CD14-positive monocyte (primary cell): Measurements from ENCODE around the gene TMED9. TPM values are rescaled to one million over a fixed set of nuclear protein-coding genes. Genes with fewer than 3 reads are reported as not detected.

Source experiments
- DNase-seq, 3 donors: peaks; one replicate each; pipeline ENCODE4 v3.0.0-alpha.2; 2011 to 2022
- H2AFZ ChIP-seq: 2 replicates; pipeline ENCODE4 v1.6.0; 2012; ENCODE audit warnings: mild to moderate bottlenecking, low read depth, low read length, inconsistent platforms; ENCODE audit not compliant: insufficient read depth, poor library complexity, severe bottlenecking
- H3K27ac ChIP-seq, 2 donors: 1 replicate in 1 of 2; 2 replicates in 1 of 2; pipeline ENCODE4 v1.5.1; 2012 to 2013; ENCODE audit warnings: low read length in 2 of 2, control low read depth in 1 of 2, inconsistent platforms in 1 of 2, low read depth in 1 of 2, mild to moderate bottlenecking in 1 of 2
- H3K27me3 ChIP-seq, 2 donors: one replicate each; pipeline versions ENCODE4 v1.6.0 to v1.6.1; 2011 to 2013; ENCODE audit warnings: low read length in 2 of 2; ENCODE audit not compliant: control insufficient read depth in 2 of 2, insufficient read depth in 2 of 2
- H3K36me3 ChIP-seq, 2 donors: replicated peaks in 1 of 2; 1 replicate in 1 of 2; 2 replicates in 1 of 2; pipeline versions ENCODE4 v1.5.1 to v1.6.1; 2012 to 2013; ENCODE audit warnings: low read length in 2 of 2, control low read depth in 1 of 2, inconsistent platforms in 1 of 2, mild to moderate bottlenecking in 1 of 2; ENCODE audit not compliant: insufficient read depth in 2 of 2, control insufficient read depth in 1 of 2
- H3K4me1 ChIP-seq, 2 donors: 1 replicate in 1 of 2; 2 replicates in 1 of 2; pipeline versions ENCODE4 v1.5.1 to v1.6.1; 2012 to 2013; ENCODE audit warnings: low read length in 2 of 2, control low read depth in 1 of 2, inconsistent platforms in 1 of 2, mild to moderate bottlenecking in 1 of 2, moderate library complexity in 1 of 2; ENCODE audit not compliant: insufficient read depth in 2 of 2, control insufficient read depth in 1 of 2
- H3K4me2 ChIP-seq: replicated peaks from 2 replicates; pipeline ENCODE3; 2012; ENCODE audit warnings: low read length, moderate library complexity, mild to moderate bottlenecking; ENCODE audit not compliant: poor library complexity, severe bottlenecking; ENCODE audit errors: extremely low read depth
- H3K4me3 ChIP-seq, 3 experiments: fragments of 200-600 bp in 1 of 3; sonication (generic) in 1 of 3; replicated peaks in 1 of 3; 1 replicate in 2 of 3; 2 replicates in 1 of 3; pipeline ENCODE4 v1.5.1; 2011 to 2013; ENCODE audit warnings: low read length in 3 of 3, mild to moderate bottlenecking in 3 of 3, control low read depth in 2 of 3, low read depth in 2 of 3, inconsistent platforms in 1 of 3, moderate library complexity in 1 of 3
- H3K79me2 ChIP-seq: 2 replicates; pipeline ENCODE4 v1.6.0; 2012; ENCODE audit warnings: mild to moderate bottlenecking, control low read depth, inconsistent platforms, low read length, moderate library complexity; ENCODE audit not compliant: insufficient read depth
- H3K9ac ChIP-seq: 2 replicates; pipeline ENCODE4 v1.6.0; 2017; ENCODE audit warnings: low read length, mild to moderate bottlenecking; ENCODE audit not compliant: insufficient read depth, poor library complexity, severe bottlenecking
- H3K9me3 ChIP-seq, 2 donors: replicated peaks in 1 of 2; 1 replicate in 1 of 2; 2 replicates in 1 of 2; pipeline versions ENCODE4 v1.5.1 to v1.6.1; 2012 to 2013; ENCODE audit warnings: low read length in 2 of 2, control low read depth in 1 of 2; ENCODE audit not compliant: control insufficient read depth in 1 of 2, insufficient read depth in 1 of 2
- H4K20me1 ChIP-seq: 2 replicates; pipeline ENCODE4 v1.6.0; 2012; ENCODE audit warnings: mild to moderate bottlenecking, low read length, control low read depth, moderate library complexity; ENCODE audit not compliant: insufficient read depth
- H3K27ac Mint-ChIP-seq, 7 donors: one replicate each; pipeline ENCODE4 v1.8.0; 2020; ENCODE audit warnings: mild to moderate bottlenecking in 7 of 7, mixed read lengths in 7 of 7, moderate library complexity in 6 of 7, inconsistent platforms in 2 of 7
- H3K27me3 Mint-ChIP-seq, 3 donors: one replicate each; pipeline ENCODE4 v1.8.0; 2021 to 2022; ENCODE audit warnings: low read depth in 3 of 3, mild to moderate bottlenecking in 3 of 3, mixed read lengths in 3 of 3, moderate library complexity in 3 of 3, inconsistent platforms in 1 of 3
- H3K36me3 Mint-ChIP-seq, 2 donors: one replicate each; pipeline ENCODE4 v1.8.0; 2020; ENCODE audit warnings: mixed read lengths in 2 of 2, inconsistent platforms in 1 of 2, mild to moderate bottlenecking in 1 of 2
- H3K4me1 Mint-ChIP-seq: one replicate; pipeline ENCODE4 v1.8.0; 2020; ENCODE audit warnings: mild to moderate bottlenecking, mixed read lengths
- H3K4me3 Mint-ChIP-seq, 2 donors: one replicate each; pipeline ENCODE4 v1.8.0; 2020; ENCODE audit warnings: mild to moderate bottlenecking in 2 of 2, mixed read lengths in 2 of 2, moderate library complexity in 1 of 2
- H3K9me3 Mint-ChIP-seq, 7 donors: one replicate each; pipeline ENCODE4 v1.8.0; 2020 to 2022; ENCODE audit warnings: mixed read lengths in 7 of 7, mild to moderate bottlenecking in 6 of 7, moderate library complexity in 6 of 7, inconsistent platforms in 2 of 7
- WGBS: methylation state at CpG from one replicate; pipeline ENCODE4 v1.1.5; 2013; ENCODE audit warnings: missing lambda C conversion rate; ENCODE audit not compliant: insufficient coverage; 5-methylcytosine and 5-hydroxymethylcytosine counted together
- intact Hi-C, 2 donors: fragments of 100-400 bp; cut with micrococcal nuclease; formaldehyde crosslinking; loops; one replicate each; pipeline versions ENCODE4 v1.15.0 to v1.15.1; 2023
- polyA plus RNA-seq, 3 donors: library from polyadenylated mRNA; depleted of rRNA in 1 of 3; unstranded in 2 of 3; stranded (reverse) in 1 of 3; fragments of 300-500 nt in 2 of 3; fragments of >200 nt in 1 of 3; fragmentation: Illumina TruSeq in 2 of 3; gene quantifications; 1 replicate in 2 of 3; 2 replicates in 1 of 3; pipeline ENCODE4 v1.2.3, GENCODE V29; 2012 to 2021
- TF ChIP-seq, protein P1 (sequence below): fragments of 200-600 bp; IDR thresholded peaks from one replicate; pipeline ENCODE4 v1.8.0; 2022; ENCODE audit warnings: antibody characterized with exemption, mild to moderate bottlenecking

The TMED9 gene
- polyA plus RNA-seq, 3 donors, result 98.2 to 150 (median 136) TPM

DNA sequence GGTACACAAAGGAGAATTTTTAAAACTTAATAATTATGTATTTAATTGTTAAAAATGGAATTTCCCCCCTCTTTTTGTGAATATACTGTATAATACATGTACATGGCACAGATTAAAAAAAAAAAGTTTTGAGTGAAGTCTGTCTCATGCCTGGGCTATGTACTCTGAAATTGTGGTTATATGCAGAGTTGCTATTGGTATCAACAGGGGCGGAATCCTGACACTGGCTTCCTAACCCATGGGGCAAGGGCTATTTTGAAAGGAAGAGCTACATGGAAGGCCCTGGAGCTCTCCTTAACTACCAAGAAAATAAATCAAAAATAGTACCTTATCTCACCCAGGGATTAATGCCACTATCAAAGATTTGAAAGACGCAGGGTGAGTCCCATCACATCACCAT lies 36.8 kb upstream of the TMED9 start:
- peak overlapping the region in 1 of 7 donors; percentile 59 for H3K27ac Mint-ChIP-seq
- H3K27me3 ChIP-seq, result no peaks in the 10 kb centered on the region
- no peaks in the 10 kb centered on the region for H3K9me3 Mint-ChIP-seq
- peaks cover 0 to 26% of the 10 kb centered on the region in 2 donors for H3K36me3 ChIP-seq
- H3K9me3 ChIP-seq, result no peaks in the 10 kb centered on the region
- H3K79me2 ChIP-seq, result peaks cover 40% of the 10 kb centered on the region
- intact Hi-C loops, result loop anchor here in 1 of 2 donors (5.0 kb wide), 1 partner anchor 42 kb away; no protein-coding TSS in a partner anchor
- TF ChIP-seq, protein P1, sequence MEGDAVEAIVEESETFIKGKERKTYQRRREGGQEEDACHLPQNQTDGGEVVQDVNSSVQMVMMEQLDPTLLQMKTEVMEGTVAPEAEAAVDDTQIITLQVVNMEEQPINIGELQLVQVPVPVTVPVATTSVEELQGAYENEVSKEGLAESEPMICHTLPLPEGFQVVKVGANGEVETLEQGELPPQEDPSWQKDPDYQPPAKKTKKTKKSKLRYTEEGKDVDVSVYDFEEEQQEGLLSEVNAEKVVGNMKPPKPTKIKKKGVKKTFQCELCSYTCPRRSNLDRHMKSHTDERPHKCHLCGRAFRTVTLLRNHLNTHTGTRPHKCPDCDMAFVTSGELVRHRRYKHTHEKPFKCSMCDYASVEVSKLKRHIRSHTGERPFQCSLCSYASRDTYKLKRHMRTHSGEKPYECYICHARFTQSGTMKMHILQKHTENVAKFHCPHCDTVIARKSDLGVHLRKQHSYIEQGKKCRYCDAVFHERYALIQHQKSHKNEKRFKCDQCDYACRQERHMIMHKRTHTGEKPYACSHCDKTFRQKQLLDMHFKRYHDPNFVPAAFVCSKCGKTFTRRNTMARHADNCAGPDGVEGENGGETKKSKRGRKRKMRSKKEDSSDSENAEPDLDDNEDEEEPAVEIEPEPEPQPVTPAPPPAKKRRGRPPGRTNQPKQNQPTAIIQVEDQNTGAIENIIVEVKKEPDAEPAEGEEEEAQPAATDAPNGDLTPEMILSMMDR, result no peak
- peaks cover 36% of the 10 kb centered on the region for H4K20me1 ChIP-seq
- peaks cover 17% of the 10 kb centered on the region in 2 donors for H3K36me3 Mint-ChIP-seq
- H3K4me1 ChIP-seq, result peaks cover 16 to 19% of the 10 kb centered on the region in 2 donors
- H3K4me1 Mint-ChIP-seq, result peaks cover 25% of the 10 kb centered on the region
- WGBS, result 100% methylated on average over 2 of the region's 2 CpGs
- peak overlapping the region in 1 of 3 experiments; percentile 75 for H3K4me3 ChIP-seq
- H3K27me3 Mint-ChIP-seq, result peaks cover 0 to 7% (median 2%) of the 10 kb centered on the region in 3 donors
- no peak overlapping the region for H3K4me3 Mint-ChIP-seq
- H3K9ac ChIP-seq, result no peak overlapping the region
- H3K4me2 ChIP-seq, result peak overlapping the region; percentile 86
- DNase-seq, result no peak
- no peak overlapping the region for H3K27ac ChIP-seq
- peak overlapping the region; percentile 72 for H2AFZ ChIP-seq

DNA sequence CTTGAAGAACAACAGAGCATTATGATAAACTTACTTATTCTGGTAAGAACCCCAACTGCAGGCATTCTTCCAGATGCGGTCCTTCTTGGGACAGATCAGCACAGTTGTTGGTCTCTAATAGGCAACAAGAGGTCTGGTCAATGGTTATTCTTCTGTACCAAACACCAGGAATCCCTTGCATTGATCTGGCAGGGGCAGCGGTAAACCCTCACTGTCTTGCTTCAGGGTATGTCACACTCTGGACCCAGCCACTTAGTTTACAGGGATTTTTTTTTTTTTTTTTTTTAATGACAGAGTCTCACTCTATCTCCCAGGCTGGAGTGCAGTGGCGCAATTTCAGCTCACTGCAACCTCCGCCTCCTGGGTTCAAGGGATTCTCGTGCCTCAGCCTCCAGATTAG lies 36.3 kb upstream of the TMED9 start:
- no peak overlapping the region for H3K4me3 Mint-ChIP-seq
- no peak for DNase-seq
- no peak overlapping the region for H3K27ac ChIP-seq
- peaks cover 0 to 22% of the 10 kb centered on the region in 2 donors for H3K36me3 ChIP-seq
- no peak overlapping the region for H3K4me2 ChIP-seq
- no peak overlapping the region for H2AFZ ChIP-seq
- no peak overlapping the region for H3K4me3 ChIP-seq
- no peak overlapping the region for H3K27ac Mint-ChIP-seq
- WGBS, result 100% methylated on average over 1 of the region's 5 CpGs
- no peak overlapping the region for H3K9ac ChIP-seq
- TF ChIP-seq, protein P1, result no peak
- peaks cover 16 to 19% of the 10 kb centered on the region in 2 donors for H3K4me1 ChIP-seq
- intact Hi-C loops, result loop anchor here in 1 of 2 donors (5.0 kb wide), 1 partner anchor 42 kb away; no protein-coding TSS in a partner anchor
- H3K4me1 Mint-ChIP-seq, result peaks cover 23% of the 10 kb centered on the region
- peaks cover 0 to 1% (median 0%) of the 10 kb centered on the region in 7 donors for H3K9me3 Mint-ChIP-seq
- peaks cover 31% of the 10 kb centered on the region for H4K20me1 ChIP-seq
- H3K36me3 Mint-ChIP-seq, result peaks cover 17% of the 10 kb centered on the region in 2 donors
- peaks cover 0 to 7% (median 3%) of the 10 kb centered on the region in 3 donors for H3K27me3 Mint-ChIP-seq
- H3K79me2 ChIP-seq, result peaks cover 35% of the 10 kb centered on the region
- no peaks in the 10 kb centered on the region for H3K9me3 ChIP-seq
- no peaks in the 10 kb centered on the region for H3K27me3 ChIP-seq
